Fibroblast of pulmonary artery (primary cell): Measurements from ENCODE around the gene PNPLA5.

Experiments used
- DNase-seq: peaks from one replicate; pipeline ENCODE4 v3.0.0-alpha.2; 2010; ENCODE audit warnings: low read depth
- H3K4me3 ChIP-seq: replicated peaks from 2 replicates; pipeline ENCODE4 v1.5.1; 2011; ENCODE audit warnings: low read depth, mild to moderate bottlenecking, control low read depth, low read length, moderate library complexity
- TF ChIP-seq, protein P1 (sequence below): IDR thresholded peaks from 2 replicates; pipeline ENCODE4 v1.5.1; 2011; ENCODE audit warnings: mild to moderate bottlenecking, control low read depth, low read length, inconsistent platforms; ENCODE audit errors: missing control alignments

The PNPLA5 gene

DNA sequence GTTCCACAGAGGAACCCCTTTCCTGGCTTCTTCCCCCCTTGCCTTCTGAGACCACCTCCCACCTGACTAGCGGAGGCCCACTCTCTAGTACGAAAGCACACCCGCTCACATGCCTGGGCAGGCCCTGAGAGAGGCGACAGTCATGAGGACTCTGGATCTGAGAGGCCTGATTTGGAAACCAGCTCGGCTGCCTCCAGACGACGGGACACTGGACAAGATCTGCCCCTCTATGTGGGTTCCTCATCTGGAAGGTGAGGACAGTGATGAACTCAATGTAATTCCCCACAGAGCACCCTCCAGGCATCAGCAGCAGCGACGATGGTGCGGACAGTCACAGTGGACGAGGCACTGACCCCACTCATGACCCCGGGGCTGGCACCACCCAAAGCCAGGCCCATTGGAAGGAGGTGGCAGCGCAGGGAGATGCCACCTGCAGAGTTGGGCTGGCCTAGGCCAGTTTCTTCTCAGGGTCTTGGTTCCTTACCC lies 37.0 kb downstream of the PNPLA5 start:
- DNase-seq, result no peak
- TF ChIP-seq, protein P1, sequence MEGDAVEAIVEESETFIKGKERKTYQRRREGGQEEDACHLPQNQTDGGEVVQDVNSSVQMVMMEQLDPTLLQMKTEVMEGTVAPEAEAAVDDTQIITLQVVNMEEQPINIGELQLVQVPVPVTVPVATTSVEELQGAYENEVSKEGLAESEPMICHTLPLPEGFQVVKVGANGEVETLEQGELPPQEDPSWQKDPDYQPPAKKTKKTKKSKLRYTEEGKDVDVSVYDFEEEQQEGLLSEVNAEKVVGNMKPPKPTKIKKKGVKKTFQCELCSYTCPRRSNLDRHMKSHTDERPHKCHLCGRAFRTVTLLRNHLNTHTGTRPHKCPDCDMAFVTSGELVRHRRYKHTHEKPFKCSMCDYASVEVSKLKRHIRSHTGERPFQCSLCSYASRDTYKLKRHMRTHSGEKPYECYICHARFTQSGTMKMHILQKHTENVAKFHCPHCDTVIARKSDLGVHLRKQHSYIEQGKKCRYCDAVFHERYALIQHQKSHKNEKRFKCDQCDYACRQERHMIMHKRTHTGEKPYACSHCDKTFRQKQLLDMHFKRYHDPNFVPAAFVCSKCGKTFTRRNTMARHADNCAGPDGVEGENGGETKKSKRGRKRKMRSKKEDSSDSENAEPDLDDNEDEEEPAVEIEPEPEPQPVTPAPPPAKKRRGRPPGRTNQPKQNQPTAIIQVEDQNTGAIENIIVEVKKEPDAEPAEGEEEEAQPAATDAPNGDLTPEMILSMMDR, result no peak
- no peak overlapping the region for H3K4me3 ChIP-seq

DNA sequence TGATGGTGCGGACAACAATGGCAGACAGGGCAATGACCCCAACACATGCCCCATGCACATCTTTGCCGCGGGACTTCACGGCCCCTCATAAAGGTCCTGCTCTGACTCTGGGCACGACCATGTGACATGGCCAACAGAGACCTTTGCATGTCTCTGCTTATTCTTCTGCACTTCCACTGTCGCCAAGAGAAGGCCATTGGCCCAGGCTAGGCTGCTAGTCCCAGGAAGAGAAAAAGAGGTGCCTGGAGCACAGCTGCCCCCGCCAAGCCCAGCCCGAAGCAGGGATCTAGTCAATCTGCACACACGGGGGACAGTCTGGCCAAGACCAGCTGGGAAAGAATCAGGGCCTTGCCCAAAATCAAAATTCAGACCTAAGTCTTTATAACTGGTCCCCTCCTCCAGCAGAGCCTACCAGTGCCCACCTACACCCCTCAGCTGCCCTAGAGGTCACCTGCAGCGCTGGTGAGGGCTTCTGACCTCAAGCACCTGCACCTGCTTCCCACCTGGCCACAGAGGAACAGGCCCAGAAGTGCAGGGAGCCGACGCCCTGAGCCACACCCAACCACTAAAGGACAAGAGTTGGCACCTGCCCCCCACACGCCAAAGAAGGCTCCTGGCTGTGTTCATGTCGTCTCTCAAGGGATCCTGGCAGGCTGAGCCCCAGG lies 37.6 kb downstream of the PNPLA5 start:
- DNase-seq, result no peak
- H3K4me3 ChIP-seq, result no peak overlapping the region
- TF ChIP-seq, protein P1, result no peak

DNA sequence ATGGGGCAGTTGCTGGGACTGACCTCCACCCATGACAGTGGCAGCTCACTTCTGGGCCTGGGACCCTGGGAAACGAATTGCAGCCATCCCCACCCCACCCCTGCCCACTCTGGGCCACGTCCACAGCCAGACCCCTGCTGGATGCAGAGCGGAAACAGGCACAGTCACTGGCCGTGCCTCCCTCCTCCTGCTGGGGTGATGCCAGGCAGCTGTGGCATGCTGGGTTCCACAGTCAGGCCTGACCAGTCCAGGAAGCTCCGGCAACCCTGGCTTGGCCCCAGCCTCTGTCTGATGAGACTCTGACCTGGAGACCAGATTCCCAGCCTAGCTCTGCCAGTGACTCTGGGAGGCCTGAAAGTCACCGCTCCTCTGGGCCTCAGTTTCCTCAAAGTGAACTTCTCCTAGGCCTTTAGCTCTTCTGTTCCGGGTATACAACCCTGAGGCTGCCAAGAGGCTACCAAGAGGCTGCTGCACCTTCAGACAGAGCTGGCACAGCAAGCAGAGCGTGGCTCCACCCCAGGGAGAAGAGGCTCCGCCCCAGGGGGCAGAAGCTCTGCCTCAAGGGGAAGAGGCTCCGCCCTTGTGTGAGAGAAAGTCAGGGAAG lies 38.4 kb downstream of the PNPLA5 start:
- no peak overlapping the region for H3K4me3 ChIP-seq
- DNase-seq, result no peak
- TF ChIP-seq, protein P1, result no peak

DNA sequence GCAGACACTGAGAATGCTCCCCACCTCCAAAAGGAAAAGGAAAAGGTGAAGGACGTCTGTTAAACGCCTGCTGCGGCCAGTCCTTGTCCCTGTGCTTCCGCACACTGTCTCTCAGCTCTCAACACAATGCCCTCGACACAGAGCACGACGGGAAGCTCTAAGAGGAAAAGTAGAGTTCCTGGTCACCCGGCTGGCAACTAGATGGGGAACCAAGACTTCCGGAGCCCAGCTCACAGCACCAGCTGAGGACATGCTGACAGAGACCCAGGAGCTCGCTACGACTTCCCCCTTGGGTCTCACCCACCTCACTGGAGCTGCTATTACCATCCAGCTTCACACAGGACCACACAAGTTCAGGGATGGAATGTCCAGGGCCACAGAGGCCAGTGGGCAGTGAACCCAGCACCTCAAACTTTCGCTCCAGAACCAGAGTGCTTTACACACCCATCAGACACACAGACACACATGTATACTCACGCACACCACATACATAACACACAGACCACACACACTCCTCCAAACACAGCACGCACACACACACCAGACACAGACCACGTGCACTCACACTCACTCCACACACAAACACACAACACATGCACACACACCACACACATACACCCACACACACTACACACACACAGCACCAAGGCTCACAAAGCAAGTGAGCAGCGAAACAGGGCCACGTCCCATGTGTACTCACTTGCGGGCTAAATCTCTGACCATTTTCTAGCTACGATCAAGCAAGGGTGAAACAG lies 39.1 kb downstream of the PNPLA5 start:
- no peak for DNase-seq
- TF ChIP-seq, protein P1, result no peak
- H3K4me3 ChIP-seq, result no peak overlapping the region

DNA sequence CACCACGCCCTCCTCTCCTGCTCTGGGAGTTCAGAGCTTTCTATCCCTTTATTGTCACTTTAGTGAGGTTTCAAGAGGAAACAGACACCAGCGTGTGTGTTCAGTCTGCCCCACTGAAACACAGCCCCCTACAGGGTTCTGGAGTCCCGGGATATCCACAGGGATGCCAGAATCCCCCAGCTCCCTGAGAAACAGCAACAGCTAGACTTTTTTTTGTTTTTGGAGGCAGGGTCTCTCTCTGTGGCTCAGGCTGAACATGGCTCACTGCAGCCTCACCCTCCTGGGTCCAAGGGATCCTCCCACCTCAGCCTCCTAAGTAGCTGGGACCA lies 39.9 kb downstream of the PNPLA5 start:
- TF ChIP-seq, protein P1, result no peak
- no peak overlapping the region for H3K4me3 ChIP-seq
- DNase-seq, result no peak

DNA sequence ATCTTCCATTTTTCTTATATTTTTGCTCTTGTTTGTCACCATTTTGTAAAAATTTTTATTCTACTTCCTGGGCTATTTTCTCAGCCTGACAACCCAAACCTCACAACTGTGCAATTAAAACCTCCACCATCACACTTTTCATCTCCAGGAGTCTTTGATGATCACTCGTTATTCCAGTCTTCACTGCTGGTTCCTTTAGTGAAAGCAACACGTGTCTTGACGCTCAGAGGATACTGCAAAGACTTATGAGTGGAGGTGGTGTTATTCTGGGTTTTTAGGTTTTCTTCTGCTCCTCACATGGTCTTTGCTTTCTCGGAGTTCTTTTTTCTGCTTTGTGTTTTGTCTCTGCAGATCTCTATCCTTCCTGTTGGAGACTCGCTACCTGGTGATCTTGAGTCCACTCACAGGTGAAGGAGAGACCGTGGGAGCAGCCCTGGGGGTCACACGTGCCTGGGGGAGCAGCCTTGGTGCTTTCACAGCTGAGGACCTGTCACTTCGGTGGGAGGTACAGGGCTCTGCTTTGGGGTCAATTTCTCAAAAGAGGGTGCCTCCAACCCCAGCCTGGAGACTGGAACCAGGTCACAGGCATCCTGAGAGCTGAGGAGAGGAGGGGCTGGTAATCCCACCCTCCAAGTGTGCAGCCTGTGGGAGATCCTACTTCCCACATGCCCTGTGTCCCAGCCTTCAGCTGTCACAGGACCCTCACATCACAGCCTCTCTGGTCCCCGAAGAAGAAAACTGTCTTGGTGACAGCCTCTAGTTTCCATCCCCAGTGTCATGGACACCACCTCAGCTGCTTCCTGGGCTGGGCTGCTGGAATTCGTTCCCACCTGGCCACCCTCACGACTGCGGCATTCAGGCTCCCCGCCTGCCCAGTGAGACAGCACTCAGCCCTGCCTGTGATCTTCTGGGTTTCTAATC lies 40.5 kb downstream of the PNPLA5 start:
- TF ChIP-seq, protein P1, result no peak
- no peak for DNase-seq
- no peak overlapping the region for H3K4me3 ChIP-seq
